GM19452 (cell line): ENCODE results near the gene MGLL.
"Not testable (repeated sequence)": the region's sequence is repeated elsewhere in the genome, so short reads cannot be mapped to it uniquely, and the experiment has no call there.

Experiments
- ATAC-seq: cut with Tn5 transposase; IDR thresholded peaks from one replicate; pipeline ENCODE4 v1.9.1; 2021; ENCODE audit not compliant: unreplicated experiment

MGLL gene

DNA sequence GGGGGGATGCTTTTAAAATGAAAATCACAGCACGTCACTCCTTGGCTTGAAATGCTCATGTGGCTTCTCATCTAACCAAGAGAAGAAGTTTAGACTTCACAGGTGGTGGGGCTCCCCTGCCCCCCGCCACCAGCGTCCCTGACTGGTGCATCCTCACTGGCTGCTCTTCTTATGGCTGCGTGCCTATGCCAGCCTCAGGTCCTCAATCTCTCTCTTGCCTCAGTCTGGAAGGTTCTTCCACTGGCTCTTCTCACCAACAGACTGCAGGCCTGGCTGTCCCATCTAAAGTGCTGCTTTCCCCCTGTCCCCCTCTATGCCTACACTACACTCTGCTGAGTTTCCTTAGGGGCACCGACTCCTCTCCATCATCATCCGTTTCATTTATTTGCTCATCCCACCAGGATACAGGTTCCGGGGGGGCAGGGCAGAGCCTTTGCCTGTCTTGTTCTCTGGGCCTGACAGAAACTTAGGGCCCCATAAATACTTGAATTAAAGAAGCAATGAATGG is 128.9 kb downstream of the MGLL start:
- no peak for ATAC-seq

DNA sequence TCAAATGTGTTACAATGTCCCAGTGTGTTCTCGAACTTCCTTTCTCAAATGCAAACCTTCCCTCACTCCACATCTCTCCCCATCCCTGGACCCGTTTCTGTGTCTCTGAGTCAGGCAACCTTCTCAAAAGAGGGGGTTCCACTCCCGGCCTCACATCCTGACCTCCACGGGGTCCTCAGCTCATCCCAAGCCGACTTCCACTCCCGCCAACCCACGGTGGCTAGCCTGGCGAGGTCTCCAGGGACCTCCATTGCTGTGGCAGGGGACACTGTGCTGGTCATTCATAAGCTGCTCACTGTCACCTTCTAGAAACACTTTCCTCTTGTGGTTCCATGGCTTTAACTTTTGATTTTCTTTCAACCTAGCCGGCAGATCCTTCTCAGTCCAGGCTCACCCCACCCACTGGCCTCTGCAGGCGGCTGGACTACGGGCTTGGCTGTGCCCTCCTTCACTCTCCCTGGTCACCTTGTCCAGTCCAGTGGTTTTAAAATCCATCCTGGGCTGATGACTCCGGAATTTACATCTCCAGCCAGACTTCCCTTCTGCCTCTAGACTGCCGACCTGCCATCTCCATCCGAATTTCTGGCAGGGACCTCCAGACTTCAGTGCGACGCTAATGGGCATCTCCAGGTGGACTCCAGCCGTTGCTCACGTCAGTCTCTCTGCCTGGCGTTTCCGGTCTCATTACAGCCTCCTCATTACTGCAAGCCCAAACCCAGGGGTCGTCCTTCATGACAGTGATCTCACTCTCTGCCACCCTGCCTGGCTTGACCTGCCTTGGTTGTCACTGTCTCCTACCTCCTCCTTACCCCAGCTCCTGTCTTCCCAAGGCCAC is 129.6 kb downstream of the MGLL start:
- ATAC-seq: no peak

DNA sequence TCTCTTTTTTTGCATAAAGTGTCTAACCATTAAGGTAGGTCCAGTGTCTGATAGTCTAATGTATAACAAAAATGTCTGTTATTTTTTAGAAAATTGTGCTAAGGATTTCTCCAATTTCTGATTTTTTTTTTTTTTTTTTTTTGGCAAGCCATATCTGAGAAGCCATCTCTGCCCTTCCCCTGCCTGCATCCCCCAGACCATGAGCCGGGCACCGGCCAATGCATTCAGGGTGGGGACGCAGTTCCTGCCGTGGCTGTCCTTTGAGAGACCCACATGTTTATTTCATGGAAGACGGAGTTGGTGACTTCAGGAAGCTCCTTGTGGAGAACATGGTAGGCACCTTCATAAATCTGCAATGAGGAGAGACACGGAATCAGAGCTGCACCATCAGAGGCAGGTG is 130.3 kb downstream of the MGLL start:
- no peak for ATAC-seq

DNA sequence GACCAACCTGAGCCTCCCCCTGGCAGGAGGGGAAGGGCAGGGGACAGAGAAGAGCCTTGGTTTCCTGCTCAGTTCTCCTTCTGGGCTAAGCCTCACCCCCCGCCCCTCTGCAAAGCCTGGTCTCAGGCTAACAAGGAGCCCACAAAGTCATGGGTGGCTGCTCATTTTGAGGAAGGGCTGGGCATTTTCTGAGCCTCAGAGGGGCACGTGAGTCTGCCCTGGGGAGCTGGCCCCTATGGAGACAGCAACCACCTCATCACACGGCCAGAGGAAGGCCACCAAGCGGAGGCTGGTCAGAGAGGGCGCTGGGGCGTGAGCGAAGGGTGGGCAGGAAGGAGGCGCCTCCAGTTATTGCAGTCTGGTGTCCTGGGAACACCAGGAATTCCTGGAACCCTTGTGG is 130.8 kb downstream of the MGLL start:
- no peak for ATAC-seq

DNA sequence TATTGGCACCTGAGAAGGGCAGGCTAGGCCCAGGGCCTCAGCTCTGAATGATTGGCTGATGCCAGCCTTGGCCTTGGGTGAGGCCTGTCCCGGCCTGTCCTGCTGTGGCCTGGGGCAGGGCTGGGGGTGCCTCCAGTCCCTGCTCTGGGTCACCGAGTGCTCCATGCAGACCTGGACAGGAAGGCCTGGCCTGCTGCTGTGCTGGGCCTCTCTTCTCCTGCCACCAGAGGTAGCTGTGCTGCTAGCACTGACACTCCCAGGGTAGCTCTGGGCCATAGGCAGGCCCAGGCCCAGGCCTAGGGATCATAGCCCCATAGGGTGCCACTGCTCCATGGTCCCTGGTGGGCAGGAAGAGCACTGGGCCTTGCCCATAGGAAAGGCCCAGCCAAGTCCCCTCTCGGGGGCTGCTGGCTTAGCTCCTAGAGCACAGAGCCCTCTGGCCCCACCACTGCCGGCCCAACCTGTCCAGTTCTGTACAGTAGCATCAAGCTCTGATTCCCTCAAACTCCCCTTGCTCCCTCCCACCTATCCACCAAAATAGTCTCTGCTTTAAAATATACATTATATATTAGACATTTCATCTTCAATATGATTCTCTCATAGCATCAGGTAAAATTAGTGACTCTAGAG is 131.4 kb downstream of the MGLL start:
- ATAC-seq: no peak

- ATAC-seq: no peak
These were observed 132.2 kb downstream of the MGLL start for GRCh38 chr3:127690106-127690505.

- ATAC-seq: no peak
These were observed 133.0 kb downstream of the MGLL start for GRCh38 chr3:127689266-127689860.

GRCh38 chr3:127688416-127689265 is 133.7 kb downstream of the MGLL start:
- ATAC-seq: no peak

GRCh38 chr3:127688022-127688415 is 134.3 kb downstream of the MGLL start:
- ATAC-seq: no peak

DNA sequence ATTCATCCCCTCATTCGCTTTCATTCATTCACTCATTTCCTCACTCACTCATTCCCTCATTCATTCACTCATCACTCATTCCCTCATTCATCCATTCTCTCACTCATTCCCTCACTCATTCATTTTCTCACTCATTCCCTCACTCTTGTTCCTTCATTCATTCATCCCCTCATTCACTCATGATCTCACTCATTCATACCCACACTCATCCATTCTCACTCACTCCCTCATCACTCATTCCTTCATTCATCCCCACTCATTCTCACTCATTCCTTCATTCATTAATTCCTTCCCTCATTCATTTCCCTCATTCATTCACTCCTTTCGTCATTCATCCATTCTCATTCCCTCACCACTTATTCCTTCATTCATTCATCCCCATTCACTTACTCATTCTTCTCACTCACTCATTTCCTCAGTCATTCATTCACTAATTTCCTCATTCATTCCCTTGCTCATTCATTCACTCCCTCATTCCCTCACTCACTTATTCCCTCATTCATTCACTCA is 135.0 kb downstream of the MGLL start:
- ATAC-seq: no peak

DNA sequence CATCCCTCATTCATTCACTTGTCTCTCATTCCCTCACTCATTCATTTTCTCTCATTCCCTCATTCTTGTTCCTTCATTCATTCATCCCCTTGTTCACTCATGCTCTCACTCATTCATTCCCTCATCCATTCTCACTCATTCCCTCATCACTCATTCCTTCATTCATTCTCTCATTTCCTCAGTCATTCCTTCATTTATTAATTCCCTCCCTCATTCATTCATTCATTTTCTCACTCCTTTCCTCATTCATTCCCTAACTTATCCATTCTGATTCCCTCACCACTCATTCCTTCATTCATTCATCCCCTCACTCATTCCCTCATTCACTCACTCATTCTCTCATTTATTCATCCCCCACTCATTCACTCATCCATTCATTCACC is 135.8 kb downstream of the MGLL start:
- no peak for ATAC-seq

DNA sequence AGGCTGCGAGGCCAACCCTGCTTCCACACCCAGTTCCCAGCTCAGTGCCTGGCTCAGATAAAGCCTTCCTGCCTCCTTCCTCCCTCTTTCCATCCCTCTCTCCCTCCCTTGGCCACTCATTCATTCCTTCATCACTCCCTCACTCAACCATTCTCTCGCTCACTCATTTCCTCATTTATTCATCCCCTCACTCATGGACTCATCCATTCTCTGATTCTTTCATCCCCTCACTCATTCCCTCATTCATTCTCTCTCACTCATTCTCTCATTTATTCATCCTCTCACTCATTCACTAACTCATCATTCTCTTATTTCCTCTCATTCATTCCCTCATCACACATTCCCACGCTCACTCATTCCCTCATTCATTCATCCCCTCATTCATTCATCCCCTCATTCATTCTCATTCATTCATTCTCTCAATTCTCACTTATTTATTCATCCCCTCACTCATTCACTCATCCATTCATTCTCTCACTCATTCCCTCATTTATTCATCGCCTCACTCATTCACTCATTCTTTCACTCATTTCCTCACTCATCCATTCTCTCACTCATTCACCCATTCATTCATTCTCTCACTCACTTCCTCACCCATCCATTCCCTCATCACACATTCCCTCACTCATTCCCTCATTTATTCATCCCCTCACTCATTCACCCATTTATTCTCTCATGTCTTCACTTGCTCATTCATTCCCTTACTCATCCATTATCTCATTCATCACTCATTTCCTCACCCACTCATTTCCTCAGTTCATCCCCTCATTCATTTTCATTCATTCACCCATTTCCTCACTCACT is 136.4 kb downstream of the MGLL start:
- no peak for ATAC-seq

GRCh38 chr3:127684871-127685707 is 137.2 kb downstream of the MGLL start:
- no peak for ATAC-seq

- ATAC-seq: no peak
These were observed 139.8 kb downstream of the MGLL start for GRCh38 chr3:127682561-127682960.

DNA sequence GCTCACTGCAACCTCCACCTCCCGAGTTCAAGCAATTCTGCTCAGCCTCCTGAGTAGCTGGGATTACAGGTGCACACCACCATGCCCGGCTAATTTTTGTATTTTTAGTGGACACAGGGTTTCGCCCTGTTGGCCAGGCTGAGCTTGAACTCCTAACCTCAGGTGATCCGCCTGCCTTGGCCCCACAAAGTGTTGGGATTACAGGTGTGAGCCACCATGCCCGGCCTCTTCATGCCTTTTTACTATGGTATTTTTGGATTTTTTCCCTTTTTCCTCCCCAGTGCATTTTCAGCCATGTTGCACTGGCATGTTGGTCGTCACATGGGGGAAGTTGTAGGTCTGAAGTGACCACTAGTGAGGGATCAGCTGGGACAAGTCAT is 140.2 kb downstream of the MGLL start:
- not testable (repeated sequence) for ATAC-seq

- ATAC-seq: no peak
These were observed 141.5 kb downstream of the MGLL start for GRCh38 chr3:127680798-127681221.

GRCh38 chr3:127680146-127680661 is 142.1 kb downstream of the MGLL start:
- ATAC-seq: no peak

DNA sequence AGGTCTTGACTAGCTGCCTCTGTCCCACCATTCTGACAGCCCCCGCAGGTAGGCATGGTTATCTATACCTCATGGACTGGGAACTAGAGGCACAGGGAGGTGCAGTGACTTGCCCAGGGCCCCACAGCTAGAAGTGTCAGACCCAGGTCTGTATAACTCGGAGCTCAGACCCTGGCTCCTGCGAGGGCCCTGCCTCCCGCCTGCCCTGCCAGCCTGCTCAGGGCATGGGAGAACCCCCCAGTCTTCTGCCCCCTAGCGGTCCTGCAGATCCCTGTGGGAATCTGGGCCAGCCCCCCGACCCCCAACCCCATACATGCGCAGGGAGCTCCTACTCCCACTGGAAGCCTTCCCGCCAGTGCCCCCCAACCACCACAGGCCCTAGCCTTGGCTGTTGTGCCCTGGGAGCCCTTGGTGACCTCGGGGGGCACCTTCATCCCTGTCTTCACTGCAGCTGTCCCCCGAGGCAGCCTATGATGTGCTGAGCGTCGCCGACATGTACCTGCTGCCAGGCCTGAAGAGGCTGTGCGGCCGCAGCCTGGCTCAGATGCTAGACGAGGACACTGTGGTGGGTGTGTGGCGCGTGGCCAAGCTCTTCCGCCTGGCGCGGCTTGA is 142.7 kb downstream of the MGLL start:
- ATAC-seq: no peak
